Right lobe of liver (tissue), 4 donors: ENCODE measurements around the gene ZNF48.

Experiments
- CTCF ChIP-seq, 4 donors: fragments of 200-600 bp in 3 of 4; fragments of 450-650 bp in 1 of 4; IDR thresholded peaks; one replicate each; pipeline versions ENCODE4 v1.5.1 to v1.8.0; 2016 to 2022; ENCODE audit warnings: antibody characterized with exemption in 4 of 4, mild to moderate bottlenecking in 2 of 4
- POLR2A ChIP-seq: fragments of 450-650 bp; IDR thresholded peaks from one replicate; pipeline ENCODE4 v1.6.1; 2017; ENCODE audit warnings: antibody characterized with exemption, mild to moderate bottlenecking
- donor health status: DM: no; HTN: no; CAD: no.
- donor health status: DM: no; HTN: no; CAD: no.
- donor health status: DM: no; HTN: yes; CAD: no.

GRCh38 chr16:30401768-30402425 is 6.7 kb downstream of the ZNF48 start:
- TF ChIP-seq CTCF (IDR thresholded peaks at IDR 0.05) (no peak), POLR2A (no peak)
